Fibroblast of pulmonary artery (primary cell): ENCODE measurements around the gene TGFBR3.

ENCODE experiments used
- DNase-seq: peaks from one replicate; pipeline ENCODE4 v3.0.0-alpha.2; 2010; ENCODE audit warnings: low read depth
- H3K4me3 ChIP-seq: replicated peaks from 2 replicates; pipeline ENCODE4 v1.5.1; 2011; ENCODE audit warnings: low read depth, mild to moderate bottlenecking, control low read depth, low read length, moderate library complexity
- TF ChIP-seq, protein P1 (sequence below): IDR thresholded peaks from 2 replicates; pipeline ENCODE4 v1.5.1; 2011; ENCODE audit warnings: mild to moderate bottlenecking, control low read depth, low read length, inconsistent platforms; ENCODE audit errors: missing control alignments

Gene TGFBR3

DNA sequence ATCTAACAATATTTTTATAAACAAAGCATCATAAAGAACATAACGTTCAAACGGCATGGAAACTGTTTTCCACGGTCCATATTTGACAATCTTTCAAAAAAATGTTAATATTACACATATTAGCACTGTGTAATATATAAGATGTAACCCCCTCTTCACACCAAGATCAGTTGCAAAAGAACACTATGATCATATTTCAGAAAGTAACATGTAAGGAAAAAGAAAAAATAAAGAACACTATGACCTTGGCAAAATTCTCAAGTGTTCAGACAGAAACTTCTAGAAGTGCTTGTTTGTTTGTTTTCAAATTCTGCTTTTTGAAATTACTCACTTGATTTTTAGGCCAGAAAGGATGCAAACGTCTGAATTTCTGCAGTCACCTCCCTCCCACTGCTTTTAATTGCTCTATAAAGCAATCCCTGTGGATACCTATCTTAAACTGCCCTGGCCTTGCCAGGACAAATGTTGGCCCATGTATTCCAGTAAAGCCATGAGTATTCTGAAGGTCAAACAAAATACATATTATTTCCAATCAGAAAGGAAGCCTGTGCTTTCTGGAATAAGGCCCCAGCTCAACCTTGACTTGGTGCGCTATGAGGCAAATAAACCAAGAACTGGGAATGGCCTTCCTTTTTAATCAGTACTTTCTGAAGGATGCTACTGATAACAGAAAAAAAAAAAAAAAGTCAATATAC, 68.6 kb downstream of the TGFBR3 start:
- TF ChIP-seq, protein P1, sequence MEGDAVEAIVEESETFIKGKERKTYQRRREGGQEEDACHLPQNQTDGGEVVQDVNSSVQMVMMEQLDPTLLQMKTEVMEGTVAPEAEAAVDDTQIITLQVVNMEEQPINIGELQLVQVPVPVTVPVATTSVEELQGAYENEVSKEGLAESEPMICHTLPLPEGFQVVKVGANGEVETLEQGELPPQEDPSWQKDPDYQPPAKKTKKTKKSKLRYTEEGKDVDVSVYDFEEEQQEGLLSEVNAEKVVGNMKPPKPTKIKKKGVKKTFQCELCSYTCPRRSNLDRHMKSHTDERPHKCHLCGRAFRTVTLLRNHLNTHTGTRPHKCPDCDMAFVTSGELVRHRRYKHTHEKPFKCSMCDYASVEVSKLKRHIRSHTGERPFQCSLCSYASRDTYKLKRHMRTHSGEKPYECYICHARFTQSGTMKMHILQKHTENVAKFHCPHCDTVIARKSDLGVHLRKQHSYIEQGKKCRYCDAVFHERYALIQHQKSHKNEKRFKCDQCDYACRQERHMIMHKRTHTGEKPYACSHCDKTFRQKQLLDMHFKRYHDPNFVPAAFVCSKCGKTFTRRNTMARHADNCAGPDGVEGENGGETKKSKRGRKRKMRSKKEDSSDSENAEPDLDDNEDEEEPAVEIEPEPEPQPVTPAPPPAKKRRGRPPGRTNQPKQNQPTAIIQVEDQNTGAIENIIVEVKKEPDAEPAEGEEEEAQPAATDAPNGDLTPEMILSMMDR: no peak

DNA sequence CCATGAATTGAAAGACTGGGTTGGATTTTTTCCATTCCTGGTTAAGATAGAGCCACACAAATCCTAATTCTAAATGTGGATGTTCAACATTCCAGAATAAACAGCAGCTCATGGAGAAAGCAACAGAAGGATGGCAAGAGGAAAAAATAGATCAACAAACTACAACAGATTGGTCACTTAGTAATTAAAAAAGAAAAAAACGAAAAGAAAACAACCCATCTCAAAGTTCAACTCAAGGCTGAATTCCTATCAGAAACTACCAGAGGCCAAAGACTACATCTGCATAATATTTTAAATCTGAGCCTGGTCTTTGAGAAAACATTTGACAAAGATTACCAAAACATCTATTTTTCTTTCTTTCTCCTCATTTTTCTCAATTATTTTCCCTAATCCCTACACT, 69.9 kb downstream of the TGFBR3 start:
- no peak for DNase-seq
- TF ChIP-seq, protein P1: no peak
- H3K4me3 ChIP-seq: no peak overlapping the region

More for the DNA sequence above, 68.6 kb downstream of the TGFBR3 start:
- DNase-seq: no peak
- H3K4me3 ChIP-seq: no peak overlapping the region

DNA sequence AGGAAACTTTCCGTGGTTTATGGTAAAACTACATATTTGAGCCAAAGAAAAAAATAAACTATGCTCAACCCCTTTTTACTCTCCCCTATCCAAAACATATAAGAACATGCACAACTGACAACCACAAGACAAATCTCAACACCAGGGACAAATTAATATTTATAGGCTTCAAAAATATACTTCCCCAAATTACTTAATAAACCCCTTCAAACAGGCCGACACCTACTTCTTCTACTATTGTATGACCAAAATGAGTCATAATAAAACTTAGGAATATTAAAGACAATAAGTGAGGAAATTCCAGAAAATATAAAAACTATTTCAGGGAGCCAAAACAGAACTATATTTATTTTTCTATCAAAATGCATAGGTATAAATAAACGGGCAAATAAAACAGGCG, 71.5 kb downstream of the TGFBR3 start:
- TF ChIP-seq, protein P1: no peak
- DNase-seq: no peak
- no peak overlapping the region for H3K4me3 ChIP-seq

DNA sequence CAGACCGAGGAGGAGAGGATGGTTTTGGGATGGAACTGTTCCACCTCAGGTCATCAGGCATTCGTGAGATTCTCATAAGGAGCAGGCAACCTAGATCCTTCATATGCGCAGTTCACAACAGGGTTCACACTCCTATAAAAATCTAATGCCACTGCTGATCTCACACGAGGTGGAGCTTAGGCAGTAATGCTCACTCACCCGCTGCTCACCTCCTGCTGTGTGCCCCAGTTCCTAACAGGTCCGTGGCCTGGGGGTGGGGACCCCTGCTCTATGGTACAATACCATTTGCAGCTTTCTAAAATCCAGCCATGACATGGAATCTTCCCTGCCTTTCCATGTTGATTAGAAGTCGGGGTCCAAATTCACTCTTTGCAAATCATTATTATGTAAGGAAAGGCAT, 72.1 kb downstream of the TGFBR3 start:
- no peak for DNase-seq
- no peak overlapping the region for H3K4me3 ChIP-seq
- TF ChIP-seq, protein P1: no peak

DNA sequence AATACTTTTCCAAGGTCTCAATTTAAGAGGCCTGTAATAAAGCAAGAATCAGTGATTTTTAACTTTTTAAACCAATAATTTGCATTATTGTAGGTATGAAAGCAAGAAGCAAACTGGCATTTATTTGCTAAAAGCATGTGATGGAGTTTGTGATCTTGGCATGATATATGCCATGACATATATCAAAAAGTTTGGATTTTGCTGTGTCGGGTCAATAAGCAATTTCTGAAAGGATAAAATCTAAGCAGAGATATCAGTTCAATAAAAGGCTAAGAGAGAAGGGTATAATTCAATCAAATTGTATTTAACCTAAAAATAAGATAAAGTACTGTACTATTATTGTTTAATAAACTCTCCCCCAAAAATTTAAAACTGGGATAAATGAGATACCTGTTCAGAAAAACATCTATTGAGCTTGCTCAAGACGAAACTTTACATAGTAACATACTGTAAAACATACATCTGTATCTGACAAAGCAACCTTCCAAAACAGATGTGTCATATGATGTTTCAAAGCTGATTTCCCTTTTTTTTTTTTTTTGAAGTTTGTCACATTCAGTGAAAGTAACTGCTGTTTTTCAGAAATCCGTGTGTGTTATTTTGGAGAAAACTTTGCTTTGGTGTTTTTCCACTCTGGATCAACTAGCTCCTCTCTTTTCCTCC, 74.5 kb downstream of the TGFBR3 start:
- no peak overlapping the region for H3K4me3 ChIP-seq
- TF ChIP-seq, protein P1: no peak
- no peak for DNase-seq

DNA sequence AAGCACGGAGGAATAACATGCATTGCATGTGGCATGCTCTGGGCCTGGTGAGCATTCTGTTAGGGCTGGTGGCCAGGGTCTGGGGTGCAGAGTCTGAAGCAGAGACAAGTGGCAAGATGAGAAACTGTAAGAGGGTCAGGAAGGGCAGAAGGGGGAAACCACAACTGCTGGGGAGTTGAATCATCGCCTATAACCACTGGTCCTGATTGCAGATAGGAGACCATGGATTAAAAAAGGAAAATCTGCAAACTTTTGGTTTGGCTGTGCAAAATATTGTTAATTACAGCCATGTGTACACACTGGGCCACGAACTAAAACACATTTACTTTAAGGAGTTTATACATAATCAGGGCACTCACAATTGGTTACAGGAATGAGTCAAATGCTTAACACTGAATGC, 76.6 kb downstream of the TGFBR3 start:
- H3K4me3 ChIP-seq: no peak overlapping the region
- DNase-seq: no peak
- TF ChIP-seq, protein P1: no peak
